GOT3 (cell line): ENCODE results near the gene DNM2.
A peak's percentile ranks its signal among the peaks of the same experiment; 100 is the strongest.

Experiments
- DNase-seq: peaks from one replicate; lab custom pipeline; 2025; ENCODE audit warnings: mixed read lengths; lab: John Stamatoyannopoulos, UW

The DNM2 gene

GRCh38 chr19:10690341-10690781 lies 27.5 kb upstream of the DNM2 start:
- no peak for DNase-seq

- DNase-seq = no peak
These were observed 26.5 kb upstream of the DNM2 start for GRCh38 chr19:10691178-10691881.

- DNase-seq = no peak
These were observed 26.0 kb upstream of the DNM2 start for GRCh38 chr19:10691883-10692282.

GRCh38 chr19:10692673-10693264 lies 25.1 kb upstream of the DNM2 start:
- DNase-seq = no peak

GRCh38 chr19:10694706-10695307 lies 23.1 kb upstream of the DNM2 start:
- no peak for DNase-seq

- peak; percentile 74 for DNase-seq
These were observed 22.2 kb upstream of the DNM2 start for GRCh38 chr19:10695401-10696398.

GRCh38 chr19:10699650-10700335 lies 18.1 kb upstream of the DNM2 start:
- no peak for DNase-seq

- DNase-seq = no peak
These were observed 15.8 kb upstream of the DNM2 start for GRCh38 chr19:10701955-10702525.

- no peak for DNase-seq
These were observed 10.9 kb upstream of the DNM2 start for GRCh38 chr19:10706990-10707389.

- DNase-seq = no peak
These were observed 10.4 kb upstream of the DNM2 start for GRCh38 chr19:10707440-10707839.

GRCh38 chr19:10708291-10708690 lies 9.6 kb upstream of the DNM2 start:
- no peak for DNase-seq

GRCh38 chr19:10712045-10712444 lies 5.8 kb upstream of the DNM2 start:
- no peak for DNase-seq

GRCh38 chr19:10712754-10713153 lies 5.1 kb upstream of the DNM2 start:
- DNase-seq = no peak

- no peak for DNase-seq
These were observed 4.6 kb upstream of the DNM2 start for GRCh38 chr19:10713317-10713716.

GRCh38 chr19:10717054-10717355 lies 874 bp upstream of the DNM2 start:
- DNase-seq = no peak

- no peak for DNase-seq
These were observed 622 bp downstream of the DNM2 start for GRCh38 chr19:10718205-10719196.

- DNase-seq = no peak
These were observed 1.6 kb downstream of the DNM2 start for GRCh38 chr19:10719466-10719961.

- no peak for DNase-seq
These were observed 2.8 kb downstream of the DNM2 start for GRCh38 chr19:10720607-10721125.

- no peak for DNase-seq
These were observed 5.7 kb downstream of the DNM2 start for GRCh38 chr19:10723591-10723990.

GRCh38 chr19:10724573-10725071 lies 6.7 kb downstream of the DNM2 start:
- no peak for DNase-seq
